ENCODE data around the gene APOL6. TPM values are rescaled to one million over a fixed set of nuclear protein-coding genes. Genes with fewer than 3 reads are reported as not detected.

Gene APOL6
- polyA plus RNA-seq, 1 donor from 2014 or later = 4.9 TPM

GRCh38 chr22:35638410-35638809 lies 9.8 kb upstream of the APOL6 start:
- Mint-ChIP-seq H3K4me1 (no peaks in the 10 kb centered on the region), H3K36me3 (no peaks in the 10 kb centered on the region), H3K9me3 (peaks cover 0 to 4% (median 2%) of the 10 kb centered on the region in 3 donors), H3K4me3 (no peak overlapping the region), H3K27ac (no peak overlapping the region), H3K27me3 (peaks cover 2% of the 10 kb centered on the region)

GRCh38 chr22:35641494-35642120 lies 6.6 kb upstream of the APOL6 start:
- Mint-ChIP-seq H3K27me3 (peaks cover 4% of the 10 kb centered on the region), H3K27ac (no peak overlapping the region), H3K4me3 (no peak overlapping the region), H3K9me3 (peaks cover 0 to 2% (median 0%) of the 10 kb centered on the region in 3 donors), H3K36me3 (no peaks in the 10 kb centered on the region), H3K4me1 (peaks cover 0 to 4% (median 0%) of the 10 kb centered on the region in 3 donors)

DNA sequence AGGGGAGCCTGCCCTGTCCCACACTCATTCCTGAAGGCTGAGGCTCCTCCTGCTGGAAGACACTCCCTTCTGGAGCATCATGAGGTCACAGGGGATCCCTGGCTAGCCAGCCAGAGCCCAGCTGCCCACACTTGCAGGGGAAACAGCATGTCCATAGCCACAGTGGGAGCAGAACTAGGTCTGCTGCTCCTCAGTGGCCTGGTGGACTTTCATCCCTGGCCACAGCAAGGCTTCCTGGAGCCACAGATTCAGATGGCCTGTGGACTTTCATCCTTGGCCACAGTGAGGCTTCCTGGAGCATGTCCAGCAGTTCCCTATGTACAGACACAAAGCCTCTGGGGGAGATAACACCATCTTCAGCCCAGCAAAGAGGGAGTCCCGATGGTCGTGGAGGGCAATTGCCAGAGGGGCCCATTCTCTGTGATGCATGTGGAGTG lies 5.9 kb upstream of the APOL6 start:
- peaks cover 0 to 2% (median 0%) of the 10 kb centered on the region in 3 donors for H3K9me3 Mint-ChIP-seq
- no peak overlapping the region for H3K4me3 Mint-ChIP-seq
- no peaks in the 10 kb centered on the region for H3K36me3 Mint-ChIP-seq
- no peak overlapping the region for H3K27ac Mint-ChIP-seq
- peaks cover 3 to 8% (median 3%) of the 10 kb centered on the region in 3 donors for H3K4me1 Mint-ChIP-seq
- peaks cover 4% of the 10 kb centered on the region for H3K27me3 Mint-ChIP-seq

DNA sequence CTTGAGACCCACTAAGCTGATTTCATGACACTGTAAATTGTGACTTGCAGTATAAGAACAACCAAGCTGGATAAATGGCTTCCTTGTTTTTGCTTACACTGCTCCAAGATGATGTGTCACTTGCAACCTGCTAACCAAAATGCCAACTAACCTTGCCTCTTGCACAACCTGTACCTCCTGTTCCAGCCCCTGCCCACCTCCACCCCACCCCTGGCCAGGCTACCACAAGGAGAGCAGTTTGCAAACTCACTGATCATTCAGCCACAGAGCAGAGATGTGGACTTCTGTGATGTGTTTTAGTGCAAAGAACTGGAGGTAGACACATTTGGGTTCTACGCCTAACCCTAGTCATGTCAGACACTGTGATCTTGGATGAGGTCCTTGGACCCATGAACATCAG lies 4.3 kb upstream of the APOL6 start:
- no peak overlapping the region for H3K27ac Mint-ChIP-seq
- peaks cover 2% of the 10 kb centered on the region for H3K36me3 Mint-ChIP-seq
- H3K9me3 Mint-ChIP-seq = no peaks in the 10 kb centered on the region
- peaks cover 11 to 18% (median 16%) of the 10 kb centered on the region in 3 donors for H3K4me1 Mint-ChIP-seq
- peaks cover 2% of the 10 kb centered on the region for H3K27me3 Mint-ChIP-seq
- no peak overlapping the region for H3K4me3 Mint-ChIP-seq

GRCh38 chr22:35645646-35646045 lies 2.6 kb upstream of the APOL6 start:
- H3K27me3 Mint-ChIP-seq = peaks cover 2% of the 10 kb centered on the region
- H3K4me1 Mint-ChIP-seq = peaks cover 21 to 26% (median 22%) of the 10 kb centered on the region in 3 donors
- H3K4me3 Mint-ChIP-seq = no peak overlapping the region
- peaks cover 2% of the 10 kb centered on the region for H3K36me3 Mint-ChIP-seq
- no peak overlapping the region for H3K27ac Mint-ChIP-seq
- no peaks in the 10 kb centered on the region for H3K9me3 Mint-ChIP-seq

GRCh38 chr22:35649026-35649553 lies 844 bp downstream of the APOL6 start:
- no peaks in the 10 kb centered on the region for H3K9me3 Mint-ChIP-seq
- peaks cover 3% of the 10 kb centered on the region for H3K36me3 Mint-ChIP-seq
- H3K27ac Mint-ChIP-seq = peak overlapping the region; percentile 78 to 97 (median 96)
- peaks cover 2% of the 10 kb centered on the region for H3K27me3 Mint-ChIP-seq
- peaks cover 22 to 25% (median 23%) of the 10 kb centered on the region in 3 donors for H3K4me1 Mint-ChIP-seq
- H3K4me3 Mint-ChIP-seq = peak overlapping the region; percentile 93 to 100 (median 100)

GRCh38 chr22:35649636-35650250 lies 1.5 kb downstream of the APOL6 start:
- Mint-ChIP-seq H3K36me3 (peaks cover 3% of the 10 kb centered on the region), H3K4me1 (peaks cover 22 to 25% (median 23%) of the 10 kb centered on the region in 3 donors), H3K27ac (peak overlapping the region; percentile 4 to 96 (median 84)), H3K27me3 (no peaks in the 10 kb centered on the region), H3K4me3 (peak overlapping the region; percentile 93 to 100 (median 100)), H3K9me3 (no peaks in the 10 kb centered on the region)

- H3K4me1 Mint-ChIP-seq = peaks cover 22 to 27% (median 25%) of the 10 kb centered on the region in 3 donors
- H3K36me3 Mint-ChIP-seq = peaks cover 3% of the 10 kb centered on the region
- H3K4me3 Mint-ChIP-seq = peak overlapping the region in 1 of 4 donors; percentile 58
- H3K27ac Mint-ChIP-seq = no peak overlapping the region
- no peaks in the 10 kb centered on the region for H3K9me3 Mint-ChIP-seq
- H3K27me3 Mint-ChIP-seq = no peaks in the 10 kb centered on the region
These were observed 2.8 kb downstream of the APOL6 start for GRCh38 chr22:35651085-35651484.

GRCh38 chr22:35653824-35654223 lies 5.6 kb downstream of the APOL6 start:
- H3K4me3 Mint-ChIP-seq = no peak overlapping the region

DNA sequence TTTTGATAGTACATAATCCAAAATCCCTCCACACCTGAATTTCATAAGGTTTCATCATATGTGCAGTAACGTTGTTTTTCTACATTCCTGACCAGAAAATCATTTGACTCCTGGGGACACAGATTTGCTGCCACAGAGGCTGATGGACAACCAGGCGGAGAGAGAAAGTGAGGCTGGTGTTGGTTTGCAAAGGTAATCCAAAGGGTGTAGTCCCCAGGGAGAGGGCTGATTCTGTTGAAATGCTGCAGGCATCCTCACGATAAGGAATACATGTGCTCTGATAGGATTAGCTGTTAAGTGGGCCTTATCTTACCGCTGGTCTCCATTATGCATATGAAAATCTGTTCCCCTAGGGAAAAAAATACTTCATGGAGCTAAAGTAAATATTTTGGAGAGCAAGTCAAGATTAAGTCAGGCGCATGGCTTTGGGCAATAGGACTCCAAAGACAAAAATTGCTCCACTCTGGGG lies 8.1 kb downstream of the APOL6 start:
- Mint-ChIP-seq H3K9me3 (peaks cover 0 to 2% (median 0%) of the 10 kb centered on the region in 3 donors), H3K36me3 (peaks cover 24% of the 10 kb centered on the region), H3K27me3 (no peaks in the 10 kb centered on the region), H3K4me3 (no peak overlapping the region), H3K27ac (no peak overlapping the region), H3K4me1 (peaks cover 7 to 12% (median 11%) of the 10 kb centered on the region in 3 donors)

More at GRCh38 chr22:35653824-35654223, 5.6 kb downstream of the APOL6 start:
- Mint-ChIP-seq H3K27me3 (no peaks in the 10 kb centered on the region), H3K27ac (peak overlapping the region in 1 of 3 donors; percentile 6), H3K9me3 (no peaks in the 10 kb centered on the region), H3K36me3 (peaks cover 17% of the 10 kb centered on the region), H3K4me1 (peaks cover 11 to 17% (median 13%) of the 10 kb centered on the region in 3 donors)

DNA sequence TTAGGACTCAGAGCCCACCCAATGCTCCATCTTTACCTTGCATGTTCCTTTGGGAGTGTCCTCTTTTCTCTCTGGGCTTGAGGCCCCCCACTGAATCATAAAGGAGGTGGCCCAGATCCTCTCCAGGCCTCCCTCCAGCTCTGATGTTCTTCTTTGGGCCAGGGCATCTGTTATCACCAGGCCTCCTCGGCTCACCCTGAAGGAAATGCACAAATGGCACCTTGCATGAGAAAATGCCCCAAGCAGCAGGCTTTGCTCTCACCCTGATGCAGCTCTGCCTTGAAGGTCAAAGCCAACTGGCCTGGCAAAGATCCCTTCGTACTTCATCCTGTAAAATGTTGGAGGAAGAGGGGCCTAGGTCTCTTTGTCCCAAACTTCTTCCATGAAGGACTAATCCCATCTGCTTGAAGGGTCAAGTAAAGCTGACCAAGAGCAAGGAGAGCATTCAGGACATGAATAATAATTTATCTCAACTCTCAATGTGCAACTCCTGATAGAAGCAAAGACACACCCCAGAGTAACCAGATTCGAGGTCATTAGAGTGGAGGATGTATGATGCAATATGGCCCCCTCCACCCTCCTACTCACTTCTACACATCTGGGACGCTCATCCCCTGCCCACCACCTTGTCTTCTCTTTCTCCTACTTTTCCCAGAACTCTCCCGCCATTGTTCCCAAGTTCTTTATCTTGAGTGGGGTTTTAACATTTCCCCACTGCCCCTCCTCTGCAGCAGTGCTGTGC lies 9.5 kb downstream of the APOL6 start:
- Mint-ChIP-seq H3K4me3 (no peak overlapping the region), H3K9me3 (peaks cover 0 to 2% (median 0%) of the 10 kb centered on the region in 3 donors)

DNA sequence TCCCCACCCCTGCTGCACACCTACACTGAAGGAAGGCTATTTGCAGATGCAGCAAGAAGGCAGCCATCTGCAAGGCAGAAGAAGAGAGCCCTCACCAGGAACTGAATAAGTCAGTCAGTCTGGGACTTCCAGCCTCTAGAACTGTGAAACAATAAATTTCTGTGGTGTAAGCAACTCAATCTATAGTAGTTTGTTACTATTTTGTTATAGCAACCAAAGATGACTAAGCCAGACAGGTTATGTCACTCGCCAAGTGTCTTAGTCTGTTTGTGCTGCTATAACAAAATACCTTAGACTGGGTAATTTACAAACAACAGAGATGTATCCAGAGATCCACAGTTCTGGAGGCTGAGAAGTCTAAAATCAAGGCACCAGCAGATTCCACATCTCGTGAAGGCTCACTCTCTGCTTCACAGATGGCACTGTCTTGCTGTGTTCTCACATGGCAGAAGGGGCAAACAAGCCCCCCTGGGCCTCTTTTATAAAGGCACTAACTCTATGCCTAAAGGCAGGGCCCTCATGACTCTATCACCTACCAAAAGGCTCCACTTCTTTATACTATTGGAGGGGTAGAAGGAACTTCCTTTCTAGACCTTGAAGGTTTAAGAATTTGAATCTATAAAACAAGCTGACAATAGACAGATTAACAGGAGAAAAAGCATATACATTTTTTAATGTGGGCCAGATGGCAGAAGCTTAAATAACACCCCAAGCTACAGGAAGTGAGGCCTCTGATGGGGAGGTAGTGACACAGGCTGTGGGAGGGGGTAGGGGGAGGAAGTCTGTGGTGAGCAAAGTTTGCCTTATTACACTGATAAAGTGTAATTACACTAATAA lies 12.3 kb downstream of the APOL6 start:
- Mint-ChIP-seq H3K27me3 (no peaks in the 10 kb centered on the region), H3K27ac (peak overlapping the region; percentile 5 to 73 (median 65)), H3K36me3 (peaks cover 22% of the 10 kb centered on the region), H3K4me1 (peaks cover 10 to 21% (median 12%) of the 10 kb centered on the region in 3 donors), H3K9me3 (peaks cover 1 to 3% (median 2%) of the 10 kb centered on the region in 3 donors), H3K4me3 (peak overlapping the region in 2 of 4 donors; percentile 41 to 72)

More for the DNA sequence above, 9.5 kb downstream of the APOL6 start:
- peaks cover 24% of the 10 kb centered on the region for H3K36me3 Mint-ChIP-seq
- no peaks in the 10 kb centered on the region for H3K27me3 Mint-ChIP-seq
- peaks cover 12 to 24% (median 14%) of the 10 kb centered on the region in 3 donors for H3K4me1 Mint-ChIP-seq
- no peak overlapping the region for H3K27ac Mint-ChIP-seq

DNA sequence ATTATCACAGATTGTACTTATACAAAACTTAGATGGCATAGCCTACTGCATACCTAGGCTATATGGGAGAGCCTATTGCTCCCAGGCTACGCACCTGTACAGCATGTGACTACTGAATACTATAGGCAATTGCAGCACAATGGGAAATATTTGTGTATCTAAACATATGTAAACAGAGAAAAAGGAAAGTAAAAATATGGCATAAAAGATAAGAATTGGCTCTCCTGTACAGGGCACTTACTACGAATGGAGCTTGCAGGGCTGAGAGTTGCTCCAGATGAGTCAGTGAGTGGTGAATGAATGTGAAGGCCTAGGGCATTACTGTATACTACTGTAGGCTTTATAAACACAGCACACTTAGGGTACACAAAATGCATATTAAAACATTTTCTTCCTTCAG lies 13.2 kb downstream of the APOL6 start:
- no peak overlapping the region for H3K4me3 Mint-ChIP-seq
- peaks cover 22% of the 10 kb centered on the region for H3K36me3 Mint-ChIP-seq
- H3K27me3 Mint-ChIP-seq = no peaks in the 10 kb centered on the region
- no peak overlapping the region for H3K27ac Mint-ChIP-seq
- H3K4me1 Mint-ChIP-seq = peaks cover 10 to 21% (median 12%) of the 10 kb centered on the region in 3 donors
- H3K9me3 Mint-ChIP-seq = peaks cover 1 to 3% (median 2%) of the 10 kb centered on the region in 3 donors

- no peaks in the 10 kb centered on the region for H3K27me3 Mint-ChIP-seq
- peaks cover 10 to 21% (median 12%) of the 10 kb centered on the region in 3 donors for H3K4me1 Mint-ChIP-seq
- peaks cover 3 to 12% (median 3%) of the 10 kb centered on the region in 3 donors for H3K9me3 Mint-ChIP-seq
- H3K36me3 Mint-ChIP-seq = peaks cover 15% of the 10 kb centered on the region
- H3K4me3 Mint-ChIP-seq = no peak overlapping the region
- H3K27ac Mint-ChIP-seq = no peak overlapping the region
These were observed 14.7 kb downstream of the APOL6 start for GRCh38 chr22:35662914-35663313.
